Progenitor cell of endocrine pancreas (in vitro differentiated cells): ENCODE data around the gene SENP5. TPM values are rescaled to one million over a fixed set of nuclear protein-coding genes. Genes with fewer than 3 reads are reported as not detected.

ENCODE experiments used
- DNase-seq: peaks from one replicate; pipeline ENCODE4 v3.0.0; 2021; ENCODE audit warnings: low spot score; ENCODE audit not compliant: unreplicated experiment
- H3K27ac Mint-ChIP-seq: 2 replicates; pipeline ENCODE4 v1.8.0; 2021; ENCODE audit warnings: mild to moderate bottlenecking, moderate library complexity, mixed read lengths
- H3K27me3 Mint-ChIP-seq: 2 replicates; pipeline ENCODE4 v1.8.0; 2021; ENCODE audit warnings: mixed read lengths
- H3K36me3 Mint-ChIP-seq: 2 replicates; pipeline ENCODE4 v1.8.0; 2022; ENCODE audit warnings: mixed read lengths; ENCODE audit not compliant: insufficient read depth
- H3K4me1 Mint-ChIP-seq: 2 replicates; pipeline ENCODE4 v1.8.0; 2021; ENCODE audit warnings: low read depth, mixed read lengths
- H3K4me3 Mint-ChIP-seq: 2 replicates; pipeline ENCODE4 v1.8.0; 2021; ENCODE audit warnings: low read depth, mild to moderate bottlenecking, moderate library complexity, mixed read lengths
- H3K9me3 Mint-ChIP-seq: 2 replicates; pipeline ENCODE4 v1.8.0; 2021; ENCODE audit warnings: low read depth, mixed read lengths
- CTCF ChIP-seq: fragments of 200-600 bp; sonication (generic); IDR thresholded peaks from one replicate; pipeline ENCODE4 v1.5.0; 2021; ENCODE audit warnings: antibody characterized with exemption, mild to moderate bottlenecking; ENCODE audit not compliant: unreplicated experiment
- total RNA-seq: library from RNA; stranded (reverse); gene quantifications from 2 replicates; pipeline ENCODE4 v1.2.1, GENCODE V29; 2021

The SENP5 gene
- total RNA-seq, 1 donor from 2014 or later = 41.1 TPM

- no peak for DNase-seq
- peaks cover 7% of the 10 kb centered on the region for H3K9me3 Mint-ChIP-seq
- H3K4me1 Mint-ChIP-seq = no peaks in the 10 kb centered on the region
- H3K27ac Mint-ChIP-seq = no peak overlapping the region
- no peaks in the 10 kb centered on the region for H3K27me3 Mint-ChIP-seq
- H3K36me3 Mint-ChIP-seq = peaks cover 21% of the 10 kb centered on the region
- no peak overlapping the region for H3K4me3 Mint-ChIP-seq
- no peak for TF ChIP-seq CTCF
These were observed 49.3 kb downstream of the SENP5 start for GRCh38 chr3:196916995-196917394.

GRCh38 chr3:196918968-196919367 is 51.2 kb downstream of the SENP5 start:
- Mint-ChIP-seq H3K36me3 (peaks cover 19% of the 10 kb centered on the region), H3K27ac (no peak overlapping the region), H3K27me3 (no peaks in the 10 kb centered on the region), H3K4me1 (no peaks in the 10 kb centered on the region), H3K4me3 (no peak overlapping the region), H3K9me3 (peaks cover 7% of the 10 kb centered on the region)
- no peak for TF ChIP-seq CTCF
- no peak for DNase-seq

GRCh38 chr3:196920733-196921132 is 53.0 kb downstream of the SENP5 start:
- Mint-ChIP-seq H3K27me3 (no peaks in the 10 kb centered on the region), H3K4me3 (no peak overlapping the region), H3K27ac (no peak overlapping the region), H3K4me1 (no peaks in the 10 kb centered on the region), H3K36me3 (peaks cover 12% of the 10 kb centered on the region), H3K9me3 (peaks cover 7% of the 10 kb centered on the region)
- no peak for DNase-seq
- TF ChIP-seq CTCF = no peak

GRCh38 chr3:196927571-196928453 is 60.1 kb downstream of the SENP5 start:
- Mint-ChIP-seq H3K4me3 (no peak overlapping the region), H3K36me3 (peaks cover 15% of the 10 kb centered on the region), H3K27me3 (no peaks in the 10 kb centered on the region), H3K27ac (no peak overlapping the region), H3K4me1 (no peaks in the 10 kb centered on the region), H3K9me3 (no peaks in the 10 kb centered on the region)
- TF ChIP-seq CTCF = no peak
- DNase-seq = no peak

GRCh38 chr3:196931157-196931556 is 63.4 kb downstream of the SENP5 start:
- H3K4me1 Mint-ChIP-seq = no peaks in the 10 kb centered on the region
- DNase-seq = no peak
- no peak overlapping the region for H3K4me3 Mint-ChIP-seq
- H3K9me3 Mint-ChIP-seq = no peaks in the 10 kb centered on the region
- no peak for TF ChIP-seq CTCF
- H3K36me3 Mint-ChIP-seq = peaks cover 19% of the 10 kb centered on the region
- no peak overlapping the region for H3K27ac Mint-ChIP-seq
- no peaks in the 10 kb centered on the region for H3K27me3 Mint-ChIP-seq
